Mononuclear cell (primary cell): Measurements from ENCODE around the gene ACACA. TPM values are rescaled to one million over a fixed set of nuclear protein-coding genes. Genes with fewer than 3 reads are reported as not detected.
A peak's percentile ranks its signal among the peaks of the same experiment; 100 is the strongest.
"Not testable (repeated sequence)": the region's sequence is repeated elsewhere in the genome, so short reads cannot be mapped to it uniquely, and the experiment has no call there.

Source experiments
- H3K27me3 ChIP-seq: 2 replicates; pipeline ENCODE4 v1.6.0; 2011; ENCODE audit warnings: low read length, control low read depth; ENCODE audit not compliant: insufficient read depth
- H3K4me1 ChIP-seq: 2 replicates; pipeline ENCODE4 v1.5.1; 2011; ENCODE audit warnings: mild to moderate bottlenecking, low read length, control low read depth; ENCODE audit not compliant: insufficient read depth
- H3K4me3 ChIP-seq: 2 replicates; pipeline ENCODE4 v1.5.1; 2011; ENCODE audit warnings: mild to moderate bottlenecking, low read length, moderate library complexity
- H3K9me3 ChIP-seq: 2 replicates; pipeline ENCODE4 v1.5.1; 2011; ENCODE audit warnings: low read depth, mild to moderate bottlenecking, control low read depth, low read length
- total RNA-seq: library from RNA; depleted of rRNA; stranded (reverse); fragments of >200 nt; gene quantifications from one replicate; pipeline ENCODE4 v1.2.3, GENCODE V29; 2012

The ACACA gene
- total RNA-seq, 1 donor, result 21.9 TPM

- Histone ChIP-seq H3K4me3 (no peak within 1 kb of the TSS), H3K4me1 (peaks cover 7% of the 10 kb centered on the region), H3K27me3 (no peaks in the 10 kb centered on the region), H3K9me3 (no peaks in the 10 kb centered on the region)
Measured at GRCh38 chr17:37375706-37376105, 30.9 kb downstream of the ACACA start, which contains the start of gene C17orf78. Gene C17orf78 (plus strand): TSS chr17:37375985. CDS start chr17:37376093, 108 bp downstream.

GRCh38 chr17:37373530-37374159 is 33.0 kb downstream of the ACACA start:
- peaks cover 7% of the 10 kb centered on the region for H3K4me1 ChIP-seq
- H3K27me3 ChIP-seq, result no peaks in the 10 kb centered on the region
- H3K9me3 ChIP-seq, result no peaks in the 10 kb centered on the region
- no peak overlapping the region for H3K4me3 ChIP-seq

- no peak overlapping the region for H3K4me3 ChIP-seq
- H3K27me3 ChIP-seq, result no peaks in the 10 kb centered on the region
- peaks cover 5% of the 10 kb centered on the region for H3K4me1 ChIP-seq
- H3K9me3 ChIP-seq, result no peaks in the 10 kb centered on the region
Measured at GRCh38 chr17:37368577-37368976, 38.1 kb downstream of the ACACA start.

GRCh38 chr17:37365589-37365988 is 41.0 kb downstream of the ACACA start:
- H3K27me3 ChIP-seq, result no peaks in the 10 kb centered on the region
- no peaks in the 10 kb centered on the region for H3K9me3 ChIP-seq
- no peaks in the 10 kb centered on the region for H3K4me1 ChIP-seq
- no peak overlapping the region for H3K4me3 ChIP-seq

- H3K4me1 ChIP-seq, result peaks cover 20% of the 10 kb centered on the region
- no peaks in the 10 kb centered on the region for H3K9me3 ChIP-seq
- no peak overlapping the region for H3K4me3 ChIP-seq
- no peaks in the 10 kb centered on the region for H3K27me3 ChIP-seq
Measured at GRCh38 chr17:37361543-37361942, 45.1 kb downstream of the ACACA start.

- Histone ChIP-seq H3K4me1 (peaks cover 20% of the 10 kb centered on the region), H3K27me3 (no peaks in the 10 kb centered on the region), H3K4me3 (no peak overlapping the region), H3K9me3 (no peaks in the 10 kb centered on the region)
Measured at GRCh38 chr17:37360632-37361031, 46.0 kb downstream of the ACACA start.

GRCh38 chr17:37359682-37360188 is 46.9 kb downstream of the ACACA start:
- peaks cover 20% of the 10 kb centered on the region for H3K4me1 ChIP-seq
- H3K4me3 ChIP-seq, result peak overlapping the region; percentile 70
- no peaks in the 10 kb centered on the region for H3K27me3 ChIP-seq
- no peaks in the 10 kb centered on the region for H3K9me3 ChIP-seq

- Histone ChIP-seq H3K27me3 (no peaks in the 10 kb centered on the region), H3K4me1 (peaks cover 20% of the 10 kb centered on the region), H3K9me3 (no peaks in the 10 kb centered on the region), H3K4me3 (peak overlapping the region; percentile 70)
Measured at GRCh38 chr17:37358830-37359681, 47.6 kb downstream of the ACACA start.

GRCh38 chr17:37358098-37358829 is 48.4 kb downstream of the ACACA start:
- Histone ChIP-seq H3K9me3 (no peaks in the 10 kb centered on the region), H3K4me1 (peaks cover 20% of the 10 kb centered on the region), H3K4me3 (peak overlapping the region; percentile 70), H3K27me3 (no peaks in the 10 kb centered on the region)

- H3K4me1 ChIP-seq, result peaks cover 20% of the 10 kb centered on the region
- H3K27me3 ChIP-seq, H3K4me3 ChIP-seq, H3K9me3 ChIP-seq: not testable (repeated sequence)
Measured at GRCh38 chr17:37356796-37357569, 49.7 kb downstream of the ACACA start.

- not testable (repeated sequence) for H3K4me3 ChIP-seq, H3K27me3 ChIP-seq, H3K4me1 ChIP-seq, H3K9me3 ChIP-seq
Measured at GRCh38 chr17:37346863-37347402, 59.7 kb downstream of the ACACA start.

GRCh38 chr17:37344519-37344918 is 62.1 kb downstream of the ACACA start:
- Histone ChIP-seq H3K27me3 (no peaks in the 10 kb centered on the region), H3K4me1 (no peaks in the 10 kb centered on the region), H3K4me3 (no peak overlapping the region), H3K9me3 (no peaks in the 10 kb centered on the region)

GRCh38 chr17:37342589-37342988 is 64.0 kb downstream of the ACACA start:
- Histone ChIP-seq H3K4me3 (no peak overlapping the region), H3K9me3 (no peaks in the 10 kb centered on the region)

GRCh38 chr17:37340804-37341203 is 65.8 kb downstream of the ACACA start:
- no peaks in the 10 kb centered on the region for H3K27me3 ChIP-seq
- no peaks in the 10 kb centered on the region for H3K9me3 ChIP-seq
- no peak overlapping the region for H3K4me3 ChIP-seq
- no peaks in the 10 kb centered on the region for H3K4me1 ChIP-seq

More at GRCh38 chr17:37342589-37342988, 64.0 kb downstream of the ACACA start:
- Histone ChIP-seq H3K27me3 (no peaks in the 10 kb centered on the region), H3K4me1 (no peaks in the 10 kb centered on the region)
